Occipital lobe (tissue), 2 donors: ENCODE data around the gene TMEM178A. TPM values are rescaled to one million over a fixed set of nuclear protein-coding genes. Genes with fewer than 3 reads are reported as not detected.
"Not testable (repeated sequence)": the region's sequence is repeated elsewhere in the genome, so short reads cannot be mapped to it uniquely, and the experiment has no call there.

Source experiments
- DNase-seq: peaks from one replicate; lab custom pipeline; 2025; lab: John Stamatoyannopoulos, UW
- total RNA-seq: library from RNA; depleted of rRNA; stranded (reverse); fragments of >200 nt; gene quantifications from one replicate; pipeline ENCODE4 v1.2.3, GENCODE V29; 2014

TMEM178A gene
- total RNA-seq = 25.1 TPM

- no peak for DNase-seq
Observed at GRCh38 chr2:39665811-39666490, at the start of gene TMEM178A. TMEM178A (plus strand) TSS chr2:39665917; CDS start chr2:39665975, 58 bp downstream.

- no peak for DNase-seq
Observed at GRCh38 chr2:39618236-39618635, 47.5 kb upstream of the TMEM178A start.

DNA sequence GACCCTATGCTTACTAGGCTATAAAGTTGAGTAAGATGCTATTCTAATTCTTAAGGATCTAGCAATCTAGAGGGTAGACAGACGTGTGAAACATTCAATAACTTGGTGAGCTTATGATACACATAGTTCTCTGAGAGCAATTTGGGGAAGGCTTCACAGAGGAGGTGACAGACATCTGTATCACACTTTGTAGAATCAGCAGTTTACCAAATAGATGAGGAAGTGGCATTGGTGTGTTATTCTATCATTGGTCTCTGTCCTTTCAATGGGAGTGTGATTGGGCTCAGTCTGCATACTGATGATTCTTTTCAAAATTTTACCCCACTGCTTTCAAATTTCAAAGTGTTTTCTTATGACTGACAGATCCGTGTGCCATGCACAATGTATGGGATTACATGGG, 47.0 kb upstream of the TMEM178A start:
- DNase-seq = no peak

GRCh38 chr2:39620067-39620466, 45.6 kb upstream of the TMEM178A start:
- DNase-seq = no peak

- no peak for DNase-seq
Observed at GRCh38 chr2:39621596-39621995, 44.1 kb upstream of the TMEM178A start.

- no peak for DNase-seq
Observed at GRCh38 chr2:39622860-39623259, 42.9 kb upstream of the TMEM178A start.

- DNase-seq = peak; percentile 54
Observed at GRCh38 chr2:39623917-39624316, 41.8 kb upstream of the TMEM178A start.

GRCh38 chr2:39625193-39625926, 40.4 kb upstream of the TMEM178A start:
- DNase-seq = no peak

DNA sequence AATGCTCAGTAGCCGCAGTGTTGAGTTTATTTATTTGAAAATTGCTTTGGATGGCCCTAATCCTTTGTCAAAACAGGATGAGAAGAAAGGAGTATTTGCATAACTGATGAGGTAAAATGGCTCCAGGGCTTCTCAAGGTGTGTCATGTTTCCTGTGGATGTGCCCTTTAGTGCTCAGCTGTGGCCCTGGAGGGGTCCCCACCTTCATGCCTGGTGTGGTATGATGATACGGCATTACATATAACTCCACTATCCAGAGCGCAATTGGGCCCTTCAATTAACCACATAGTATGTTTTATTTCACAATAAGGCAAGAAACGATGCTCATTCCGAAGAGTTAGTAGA, 39.8 kb upstream of the TMEM178A start:
- no peak for DNase-seq

GRCh38 chr2:39628346-39628745, 37.4 kb upstream of the TMEM178A start:
- DNase-seq = not testable (repeated sequence)

DNA sequence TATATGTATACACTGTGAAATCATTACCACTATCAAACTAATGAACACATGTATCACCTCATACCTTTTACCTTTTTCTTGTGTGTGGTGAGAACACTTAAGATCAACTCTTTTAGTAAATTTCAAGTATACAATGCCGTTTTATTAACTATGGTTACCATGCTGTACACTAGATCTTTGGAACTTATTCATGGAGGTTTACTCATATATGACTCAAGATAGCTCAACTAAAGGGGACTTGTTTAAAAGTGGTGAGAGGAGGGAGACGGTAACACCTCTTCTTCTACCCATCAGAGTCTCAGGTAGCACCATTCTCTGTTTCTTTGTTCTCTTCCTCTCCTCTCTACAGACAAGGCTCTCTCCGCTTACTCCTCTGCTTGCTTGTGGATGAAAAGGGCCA, 36.1 kb upstream of the TMEM178A start:
- no peak for DNase-seq

DNA sequence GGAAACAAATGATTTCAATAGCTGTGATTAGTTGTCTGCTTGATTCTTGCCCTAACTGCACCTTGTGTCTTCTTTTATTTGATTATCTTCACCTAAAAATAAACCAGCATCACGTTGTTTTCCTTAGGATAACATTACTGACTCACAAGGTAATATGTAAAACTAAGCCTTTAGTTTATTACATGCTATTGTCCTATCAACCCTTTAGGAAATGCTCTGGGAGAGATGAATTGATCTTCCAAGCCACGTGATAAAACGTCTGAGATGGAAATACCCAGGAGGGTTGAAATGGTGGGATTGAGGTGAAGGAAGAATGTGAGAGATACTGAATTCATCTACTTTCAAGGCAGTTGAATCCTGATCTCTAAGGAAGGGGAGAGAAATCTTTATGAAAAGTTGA, 34.5 kb upstream of the TMEM178A start:
- DNase-seq = no peak

DNA sequence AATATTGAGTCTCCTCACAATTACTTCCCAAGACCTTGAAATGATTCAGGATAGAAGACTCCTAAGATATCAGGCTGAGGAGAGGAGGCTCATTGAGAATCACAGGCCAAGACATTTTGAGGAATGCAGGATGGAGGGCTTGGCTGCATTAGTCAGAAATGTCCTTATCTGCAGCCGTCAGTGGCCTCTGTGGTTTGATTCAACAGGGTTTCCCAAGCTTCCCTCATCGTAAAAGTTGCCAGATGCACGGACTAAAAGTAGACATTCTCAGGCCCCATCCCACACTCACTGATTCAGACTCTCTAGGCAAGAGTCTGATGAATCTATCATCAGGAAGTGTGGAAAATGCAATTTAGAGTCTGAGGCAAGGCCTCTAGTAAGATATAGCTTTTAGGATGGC, 34.0 kb upstream of the TMEM178A start:
- DNase-seq = no peak

- no peak for DNase-seq
Observed at GRCh38 chr2:39632876-39633275, 32.8 kb upstream of the TMEM178A start.

DNA sequence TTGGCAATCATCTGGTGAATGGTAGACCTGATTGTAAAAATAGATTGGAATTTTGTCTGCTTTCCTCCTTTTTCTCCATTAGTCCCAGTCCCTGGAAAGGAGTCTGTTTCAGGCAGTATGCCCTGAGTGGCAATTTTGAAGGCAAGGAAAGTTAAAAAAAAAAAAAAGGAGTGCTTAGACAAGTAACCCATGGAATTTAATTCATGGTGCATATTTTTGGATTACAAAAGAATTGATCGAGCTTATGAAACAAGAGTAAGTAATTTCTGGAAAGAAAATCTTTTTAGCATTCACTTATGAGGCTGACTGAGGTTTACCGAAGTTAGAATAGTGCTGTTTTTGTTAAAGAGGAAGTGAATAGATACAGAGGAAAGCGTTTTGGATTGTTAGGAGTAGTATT, 29.4 kb upstream of the TMEM178A start:
- no peak for DNase-seq

GRCh38 chr2:39638581-39638980, 27.1 kb upstream of the TMEM178A start:
- DNase-seq = no peak

GRCh38 chr2:39640107-39640506, 25.6 kb upstream of the TMEM178A start:
- no peak for DNase-seq

DNA sequence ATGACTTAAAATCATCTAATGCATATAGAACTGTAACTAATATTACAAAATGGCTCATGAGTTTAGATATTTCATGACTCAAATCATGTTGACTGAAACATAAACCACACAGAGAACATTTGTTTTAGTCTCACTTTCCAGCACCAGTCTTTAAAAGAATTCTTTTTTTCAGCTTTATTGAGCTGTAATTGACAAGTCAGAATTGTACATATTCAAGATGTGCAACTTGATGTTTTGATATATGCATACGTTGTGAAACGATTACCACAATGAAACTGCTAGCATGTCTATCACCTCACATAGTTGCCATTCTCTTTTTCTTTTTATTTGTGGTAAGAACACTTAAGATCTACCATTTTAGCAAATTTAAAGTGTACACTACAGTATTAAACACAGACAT, 25.0 kb upstream of the TMEM178A start:
- no peak for DNase-seq

- no peak for DNase-seq
Observed at GRCh38 chr2:39641635-39642034, 24.1 kb upstream of the TMEM178A start.

- DNase-seq = peak; percentile 37
Observed at GRCh38 chr2:39642051-39642718, 23.5 kb upstream of the TMEM178A start.

GRCh38 chr2:39645826-39646225, 19.9 kb upstream of the TMEM178A start:
- no peak for DNase-seq

- DNase-seq = no peak
Observed at GRCh38 chr2:39646267-39646666, 19.4 kb upstream of the TMEM178A start.
